ENCODE results near the gene ADM2.
"Not testable (repeated sequence)": the region's sequence is repeated elsewhere in the genome, so short reads cannot be mapped to it uniquely, and the experiment has no call there.

ADM2 gene

GRCh38 chr22:50481440-50482106 lies at the start of gene ADM2:
TSS of gene ADM2 (plus strand) at chr22:50481543. CDS start at chr22:50481848, 305 bp downstream.
- peak; percentile 51 for DNase-seq (ENCODE audit: low read depth)

GRCh38 chr22:50432131-50432876 lies 49.0 kb upstream of the ADM2 start:
- DNase-seq (ENCODE audit: low read depth), result no peak

- not testable (repeated sequence) for DNase-seq (ENCODE audit: low read depth)
Measured at GRCh38 chr22:50432877-50433510, 48.3 kb upstream of the ADM2 start.

- no peak for DNase-seq (ENCODE audit: low read depth)
Measured at GRCh38 chr22:50434849-50435248, 46.5 kb upstream of the ADM2 start.

GRCh38 chr22:50435291-50436014 lies 45.9 kb upstream of the ADM2 start:
- no peak for DNase-seq (ENCODE audit: low read depth)

DNA sequence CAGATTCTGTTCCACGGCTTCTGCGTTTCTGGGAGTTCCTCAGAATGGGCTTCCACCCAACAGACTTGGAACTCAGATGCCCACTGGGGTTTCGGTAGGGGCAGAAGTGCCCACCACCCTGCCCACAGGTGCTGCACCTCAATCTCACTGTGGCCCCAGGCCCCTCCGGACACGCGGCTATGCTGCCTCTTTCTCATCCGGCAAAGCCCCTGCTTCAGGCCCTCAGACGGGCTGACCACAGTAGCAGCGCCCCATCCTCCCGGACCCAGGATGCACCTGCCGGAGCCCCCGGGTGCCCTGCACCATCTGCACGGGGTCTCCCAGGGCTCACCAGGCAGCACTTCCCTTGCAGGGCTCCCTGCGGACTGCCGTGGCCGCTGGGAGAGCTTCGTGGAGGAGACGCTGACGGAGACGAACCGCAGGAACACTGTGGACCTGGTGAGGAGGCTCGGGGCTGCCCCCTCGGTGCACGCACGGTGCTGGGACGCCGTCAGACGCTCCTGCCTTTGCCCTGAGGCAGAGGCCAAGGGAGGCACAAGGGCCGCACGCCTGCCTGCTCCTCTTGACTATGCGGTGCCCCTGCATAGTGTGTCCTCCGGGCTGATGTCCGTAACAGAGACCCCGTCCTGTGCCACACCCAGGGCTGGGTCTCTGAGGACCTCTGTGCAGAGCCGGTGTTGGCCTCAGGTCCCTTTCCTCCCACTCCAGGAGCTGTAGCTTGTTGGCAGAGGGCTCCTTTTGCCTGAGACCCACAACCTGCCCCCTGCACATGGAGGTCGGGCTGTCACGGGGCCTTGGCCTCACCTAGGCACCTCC lies 45.1 kb upstream of the ADM2 start:
- no peak for DNase-seq (ENCODE audit: low read depth)

DNA sequence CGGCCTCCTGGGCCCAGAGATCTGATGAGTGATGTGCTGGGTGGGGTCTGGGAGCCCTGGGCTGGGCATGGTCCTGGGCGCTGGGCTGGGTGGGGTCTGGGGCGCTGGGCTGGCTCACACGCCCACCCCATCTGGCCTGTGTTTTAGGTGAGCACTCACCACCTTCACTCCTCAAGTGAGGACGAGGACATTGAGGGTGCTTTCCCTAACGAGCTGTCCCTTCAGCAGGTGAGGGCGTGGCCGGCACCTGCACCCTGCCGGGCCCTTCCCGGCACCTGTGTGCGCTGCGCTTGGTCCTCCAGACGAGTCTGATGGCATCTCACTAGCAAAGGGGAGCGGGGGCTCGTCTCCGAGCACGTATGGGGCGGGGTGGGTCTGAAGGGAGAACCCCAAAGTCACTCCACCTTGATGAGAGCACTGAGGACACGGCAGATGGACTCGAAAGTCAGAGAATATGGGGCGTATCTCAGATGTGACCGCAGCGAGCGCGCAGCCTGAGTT lies 44.5 kb upstream of the ADM2 start:
- no peak for DNase-seq (ENCODE audit: low read depth)

- no peak for DNase-seq (ENCODE audit: low read depth)
Measured at GRCh38 chr22:50437511-50438304, 43.6 kb upstream of the ADM2 start.

- no peak for DNase-seq (ENCODE audit: low read depth)
Measured at GRCh38 chr22:50438305-50439275, 42.8 kb upstream of the ADM2 start.

- DNase-seq (ENCODE audit: low read depth), result no peak
Measured at GRCh38 chr22:50439314-50439870, 42.0 kb upstream of the ADM2 start.

DNA sequence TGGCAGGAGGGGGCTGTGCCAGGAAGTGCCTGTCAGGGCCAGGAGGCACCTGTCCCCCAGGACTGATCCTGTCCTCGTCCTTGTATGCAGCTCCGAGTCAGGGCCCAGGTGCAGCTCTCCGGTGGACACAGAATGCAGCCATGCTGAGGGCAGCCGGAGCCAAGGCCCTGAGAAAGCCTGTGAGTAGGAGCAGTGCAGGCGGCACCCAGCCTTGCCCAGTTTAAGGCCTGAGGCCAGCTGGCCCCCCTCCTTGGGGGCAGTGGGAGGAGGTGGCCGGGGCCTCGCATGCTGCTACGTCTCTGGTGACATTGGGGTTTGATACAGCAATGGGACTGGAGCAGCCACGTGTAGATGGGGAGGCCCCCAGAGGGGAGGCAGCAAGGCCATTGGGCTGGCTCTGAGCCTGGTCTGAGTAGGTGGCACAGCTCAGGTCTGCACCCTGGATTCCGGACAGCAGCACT lies 41.4 kb upstream of the ADM2 start:
- DNase-seq (ENCODE audit: low read depth), result no peak

- DNase-seq (ENCODE audit: low read depth), result no peak
Measured at GRCh38 chr22:50440544-50441249, 40.6 kb upstream of the ADM2 start.

GRCh38 chr22:50441428-50441993 lies 39.8 kb upstream of the ADM2 start:
- no peak for DNase-seq (ENCODE audit: low read depth)

GRCh38 chr22:50443197-50443596 lies 38.1 kb upstream of the ADM2 start:
- no peak for DNase-seq (ENCODE audit: low read depth)

DNA sequence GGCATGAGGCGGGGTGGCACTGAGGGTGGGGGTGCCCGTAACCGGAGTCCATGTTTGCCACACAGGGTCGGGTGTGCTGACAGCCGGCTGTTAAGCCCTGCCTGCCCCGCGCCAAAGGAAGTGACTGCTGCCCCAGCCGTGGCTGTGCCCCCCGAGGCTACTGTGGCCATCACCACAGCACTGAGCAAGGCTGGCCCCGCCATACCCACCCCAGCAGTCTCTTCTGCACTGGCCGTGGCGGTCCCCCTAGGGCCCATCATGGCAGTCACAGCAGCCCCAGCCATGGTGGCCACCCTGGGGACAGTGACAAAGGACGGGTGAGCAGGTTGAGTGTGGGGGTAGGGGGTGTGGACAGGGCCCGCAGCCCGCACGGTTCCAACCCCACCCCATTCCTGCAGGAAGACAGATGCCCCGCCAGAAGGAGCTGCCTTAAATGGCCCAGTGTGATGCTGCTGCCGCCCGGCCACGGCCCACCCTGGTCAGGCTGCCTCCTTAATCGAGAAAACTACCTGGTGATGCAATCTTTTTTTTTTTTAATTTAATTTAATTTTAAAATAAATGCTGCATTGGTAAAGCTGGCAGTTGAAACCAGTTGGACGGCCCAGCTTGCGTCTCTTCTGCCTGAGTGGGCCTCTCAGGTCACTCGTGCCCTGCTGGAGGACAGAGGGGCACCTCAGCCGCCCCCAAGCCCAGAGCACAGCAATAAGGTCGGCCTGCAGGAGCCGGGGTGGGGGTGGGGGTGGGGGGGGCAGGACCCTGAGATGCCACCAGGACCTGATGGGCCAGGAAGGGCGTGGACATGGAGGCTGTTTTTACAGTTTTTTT lies 37.3 kb upstream of the ADM2 start:
- no peak for DNase-seq (ENCODE audit: low read depth)

GRCh38 chr22:50444663-50445062 lies 36.7 kb upstream of the ADM2 start:
- DNase-seq (ENCODE audit: low read depth), result no peak
